GM18867 (cell line): ENCODE results near the gene MAPK13.
A peak's percentile ranks its signal among the peaks of the same experiment; 100 is the strongest.
"Not testable (repeated sequence)": the region's sequence is repeated elsewhere in the genome, so short reads cannot be mapped to it uniquely, and the experiment has no call there.

Experiments
- ATAC-seq: cut with Tn5 transposase; IDR thresholded peaks from one replicate; pipeline ENCODE4 v1.9.1; 2021; ENCODE audit warnings: mild to moderate bottlenecking, moderate library complexity; ENCODE audit not compliant: unreplicated experiment

MAPK13 gene

DNA sequence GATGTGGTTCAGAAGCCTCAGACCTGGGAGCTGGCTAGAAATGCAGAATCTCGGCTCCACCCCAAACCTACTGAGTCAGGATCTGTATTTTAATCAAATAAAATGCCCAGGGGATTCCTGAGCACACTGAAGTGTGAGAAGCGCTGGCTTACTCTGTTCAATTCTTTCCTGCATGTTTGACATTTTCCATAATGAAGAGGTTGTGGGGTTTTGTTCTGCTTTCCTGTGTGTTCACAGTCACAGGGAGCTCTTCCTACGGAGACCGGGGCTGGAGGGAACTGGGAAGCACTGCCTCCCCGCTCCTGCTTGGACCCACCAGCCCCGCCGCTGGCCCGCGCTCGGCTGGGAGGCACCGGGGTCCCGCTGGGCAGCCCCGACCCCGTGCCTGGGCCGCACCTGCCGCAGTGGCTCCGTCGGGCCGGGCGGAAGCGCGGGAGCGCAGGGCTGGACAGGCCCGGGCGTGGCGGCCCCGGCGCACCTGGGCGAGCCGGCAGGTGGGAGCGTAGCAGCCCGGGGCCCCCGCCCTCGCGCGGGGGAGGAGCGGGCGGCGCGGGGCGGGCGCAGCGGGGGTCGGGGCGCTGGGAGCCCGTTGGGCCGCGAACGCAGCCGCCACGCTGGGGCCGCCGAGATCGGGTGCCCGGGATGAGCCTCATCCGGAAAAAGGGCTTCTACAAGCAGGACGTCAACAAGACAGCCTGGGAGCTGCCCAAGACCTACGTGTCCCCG lies at the start of gene MAPK13:
TSS of gene MAPK13 (plus strand) at position 573 of the 726 bp plus-strand sequence. CDS start at position 643, 70 bp downstream.
- ATAC-seq = no peak

DNA sequence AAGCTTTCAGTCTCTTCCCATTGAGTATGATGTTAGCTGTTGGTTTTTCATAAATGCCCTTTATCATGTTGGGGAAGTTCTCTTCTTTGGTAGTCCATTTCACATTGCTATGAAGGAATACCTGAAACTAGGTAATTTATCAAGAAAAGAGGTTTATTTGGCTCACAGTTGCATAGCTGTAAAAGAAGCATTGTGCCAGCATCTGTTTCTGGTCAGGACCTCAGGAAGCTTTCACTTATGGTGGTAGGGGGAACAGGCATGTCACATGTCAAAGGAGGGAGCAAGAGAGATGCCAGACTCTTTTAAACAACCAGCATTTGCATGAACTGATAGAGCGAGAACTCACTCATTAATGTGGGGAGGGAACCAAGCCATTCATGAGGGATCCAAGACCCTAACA lies 48.0 kb upstream of the MAPK13 start:
- ATAC-seq = no peak

DNA sequence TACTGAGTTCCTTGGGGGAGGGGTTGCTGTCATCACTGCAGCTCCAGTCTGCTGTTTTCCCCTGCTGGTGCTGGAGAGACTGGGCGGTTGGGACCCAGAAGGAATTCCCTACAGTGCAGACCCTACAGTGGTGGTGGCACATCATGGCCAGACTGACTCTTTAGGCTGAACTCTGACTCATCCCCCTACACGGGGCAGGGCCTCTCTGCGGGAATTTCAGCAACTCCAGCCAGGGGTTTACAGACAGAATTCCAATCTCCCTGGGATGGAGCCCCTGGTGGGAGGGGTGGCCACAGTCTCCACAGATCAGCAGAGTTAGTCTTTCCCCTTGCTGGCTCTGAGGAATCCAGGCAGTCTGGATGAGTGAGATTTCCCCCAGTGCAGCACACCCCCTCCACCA lies 46.9 kb upstream of the MAPK13 start:
- ATAC-seq = no peak

DNA sequence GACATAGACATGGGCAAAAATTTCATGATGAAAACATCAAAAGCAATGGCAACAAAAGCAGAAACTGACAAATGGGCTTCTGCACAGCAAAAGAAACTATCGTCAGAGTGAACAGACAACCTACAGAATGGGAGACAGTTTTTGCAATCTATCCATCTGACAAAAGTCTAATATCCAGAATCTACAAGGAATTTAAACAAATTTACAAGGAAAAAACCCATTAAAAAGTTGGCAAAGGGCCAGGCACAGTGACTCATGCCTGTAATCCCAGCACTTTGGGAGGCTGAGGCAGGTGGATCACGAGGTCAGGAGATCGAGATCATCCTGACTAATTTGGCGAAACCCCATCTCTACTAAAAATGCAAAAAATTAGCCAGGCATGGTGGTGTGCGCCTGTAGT lies 42.1 kb upstream of the MAPK13 start:
- not testable (repeated sequence) for ATAC-seq

DNA sequence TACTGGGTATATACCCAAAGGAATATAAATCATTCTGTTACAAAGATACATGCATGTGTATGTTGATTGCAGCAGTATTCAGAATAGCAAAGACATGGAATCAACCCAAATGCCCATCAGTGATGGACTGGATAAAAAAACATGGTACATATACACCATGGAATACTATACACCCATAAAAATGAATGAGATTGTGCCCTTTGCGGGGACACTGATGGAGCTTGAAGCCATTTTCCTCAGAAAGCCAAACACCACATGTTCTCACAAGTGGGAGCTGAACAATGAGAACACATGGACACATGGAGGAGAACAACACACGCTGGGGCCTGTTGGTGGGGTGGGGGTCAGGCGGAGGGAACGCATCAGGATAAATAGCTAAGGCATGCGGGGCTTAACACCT lies 41.3 kb upstream of the MAPK13 start:
- ATAC-seq = no peak

GRCh38 chr6:36094238-36094637 lies 36.1 kb upstream of the MAPK13 start:
- ATAC-seq = no peak

- ATAC-seq = peak; percentile 67
Measured at GRCh38 chr6:36094753-36095496, 35.4 kb upstream of the MAPK13 start.

DNA sequence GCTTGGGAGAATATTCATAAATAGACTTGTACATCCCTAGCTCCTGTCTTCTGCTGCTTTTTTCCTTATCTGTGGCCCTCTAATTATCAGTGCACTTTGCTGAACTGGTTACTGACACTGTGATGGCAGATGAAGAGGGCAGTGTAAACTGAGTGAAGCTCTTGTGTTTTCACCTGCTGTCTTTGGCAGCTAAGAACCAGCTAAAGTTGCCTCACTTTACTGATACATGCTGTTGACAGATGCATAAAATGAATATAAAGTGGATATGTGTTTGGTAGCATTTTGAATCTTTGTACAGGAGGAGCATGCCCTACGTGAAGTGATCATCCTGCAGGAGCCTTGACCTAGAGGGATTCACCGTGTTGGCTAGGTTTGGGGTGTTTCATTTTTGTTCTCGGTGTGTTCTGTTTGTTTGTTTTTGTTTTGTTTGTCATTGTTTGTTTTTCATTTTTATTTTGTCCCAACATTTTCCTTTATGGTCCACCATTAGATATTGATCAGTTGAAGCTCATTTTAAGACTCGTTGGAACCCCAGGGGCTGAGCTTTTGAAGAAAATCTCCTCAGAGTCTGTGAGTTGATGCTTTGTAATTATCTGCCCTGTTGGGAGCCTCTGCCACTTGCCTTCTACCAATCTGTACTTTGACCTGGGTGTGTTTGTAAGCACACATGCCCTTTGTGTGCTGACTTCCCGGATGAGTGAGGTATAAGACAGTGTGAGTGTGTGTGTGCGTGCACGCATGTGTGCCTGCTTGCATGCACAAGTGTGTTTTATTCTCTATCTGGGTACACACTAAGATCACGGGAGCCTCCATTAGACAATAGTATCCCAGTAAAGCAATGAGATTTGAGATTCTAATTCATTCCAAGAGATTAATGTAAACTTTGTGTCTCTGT lies 34.6 kb upstream of the MAPK13 start:
- ATAC-seq = no peak

DNA sequence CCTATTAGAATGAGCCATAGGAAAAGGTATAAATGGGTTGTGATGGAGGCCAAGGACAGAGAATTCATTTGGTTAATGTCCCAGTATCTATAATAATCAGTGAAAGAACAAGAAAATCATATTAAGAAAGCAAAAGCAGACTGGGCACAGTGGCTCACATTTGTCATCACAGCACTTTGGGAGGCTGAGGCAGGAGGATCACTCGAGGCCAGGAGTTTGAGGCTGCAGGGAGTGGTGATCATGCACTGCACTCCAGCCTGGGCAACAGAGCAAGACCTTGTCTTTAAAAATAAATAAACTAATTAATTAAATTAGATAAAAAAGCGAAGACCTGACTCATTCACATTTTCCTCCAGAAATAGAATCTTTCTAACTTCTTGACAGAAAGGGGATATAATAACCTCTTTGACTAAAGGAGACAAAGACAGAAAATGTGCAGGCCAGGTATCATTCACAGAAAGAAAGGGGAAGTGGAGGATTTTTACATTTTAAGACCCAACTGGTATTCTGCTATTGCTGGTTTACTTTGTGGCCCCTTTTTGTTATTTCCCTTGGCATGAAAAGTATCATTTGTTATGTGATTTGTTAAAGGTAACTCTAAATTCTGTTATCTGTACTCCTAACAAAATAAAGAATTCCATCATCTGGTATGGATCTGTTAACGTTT lies 31.9 kb upstream of the MAPK13 start:
- ATAC-seq = no peak

DNA sequence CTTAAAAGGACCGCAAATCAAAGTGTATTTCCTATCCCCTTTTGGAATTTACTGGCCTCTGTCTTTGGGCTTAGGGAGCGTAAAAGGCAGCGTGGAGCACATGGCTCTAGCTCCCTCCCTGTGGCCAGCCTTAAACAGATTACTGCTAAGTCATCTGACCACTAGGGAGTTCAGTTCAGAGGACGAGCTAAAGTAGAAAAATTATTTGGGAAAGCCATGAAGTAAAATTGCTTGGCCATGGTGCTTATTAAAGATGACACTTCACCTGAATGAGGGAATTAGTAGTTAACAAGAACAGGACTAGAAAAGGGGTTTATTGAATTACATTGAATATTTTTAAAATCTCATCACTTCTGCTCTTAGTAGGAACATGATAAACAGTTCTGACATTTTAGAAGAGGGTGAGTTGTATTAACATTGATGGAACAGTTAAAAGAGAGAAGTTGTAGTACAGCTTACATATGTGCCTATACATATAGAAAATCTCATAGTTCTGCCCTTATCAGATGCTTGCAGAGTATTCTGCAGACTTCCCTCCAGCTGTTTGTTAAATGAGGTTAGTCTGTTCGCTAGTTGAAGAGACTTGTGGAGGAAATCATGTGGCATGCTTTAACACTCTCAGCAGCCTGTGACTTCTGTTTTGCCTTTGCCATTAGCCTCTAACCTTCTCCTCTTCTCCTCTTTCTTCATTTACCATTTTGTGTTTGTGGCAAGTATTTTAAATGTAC lies 31.2 kb upstream of the MAPK13 start:
- ATAC-seq = no peak

DNA sequence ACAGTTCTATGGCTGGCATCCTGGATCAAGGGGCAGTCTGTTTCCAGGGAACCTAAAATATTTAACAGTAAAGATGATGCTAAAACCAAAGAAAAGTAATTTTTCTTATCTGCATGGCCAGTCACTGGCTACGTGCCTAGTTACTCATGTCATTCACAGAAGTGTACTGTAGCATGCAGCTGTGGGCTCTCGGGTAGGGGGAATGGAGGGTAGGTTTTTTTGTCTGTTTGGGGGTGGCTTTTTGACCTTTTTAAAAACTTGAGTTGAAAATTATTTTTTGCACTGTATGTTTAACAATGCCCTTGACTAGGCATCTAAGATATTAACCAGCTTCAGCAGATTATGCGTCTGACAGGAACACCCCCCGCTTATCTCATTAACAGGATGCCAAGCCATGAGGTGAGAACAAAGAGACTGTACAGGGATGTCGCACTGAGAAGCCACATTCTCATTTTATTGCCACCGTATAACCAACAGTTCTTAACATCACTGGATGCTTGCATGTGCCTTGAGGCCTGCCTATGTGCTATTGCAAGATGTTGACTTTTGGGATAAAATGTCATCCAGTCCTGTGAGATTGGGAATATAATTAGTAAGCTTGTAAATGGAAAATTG lies 30.3 kb upstream of the MAPK13 start:
- ATAC-seq = no peak

DNA sequence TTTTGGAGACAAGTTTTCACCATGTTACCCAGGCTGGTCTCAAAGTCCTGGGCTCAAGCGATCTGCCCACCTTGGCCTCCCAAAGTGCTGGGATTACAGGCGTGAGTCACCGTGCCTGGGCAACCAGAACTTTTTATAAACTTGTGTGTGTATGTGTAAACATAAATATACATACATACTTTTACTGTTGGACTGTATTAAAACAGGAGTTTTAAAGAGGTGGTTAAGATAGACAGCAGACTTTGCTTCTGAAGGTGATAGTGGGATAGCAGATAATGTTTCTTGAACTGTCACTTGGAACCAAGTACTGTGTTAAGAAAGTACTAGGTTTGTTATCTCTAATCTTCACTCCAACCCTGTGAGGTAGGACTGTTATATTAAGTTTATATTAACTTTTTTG lies 28.6 kb upstream of the MAPK13 start:
- ATAC-seq = no peak

- ATAC-seq = no peak
Measured at GRCh38 chr6:36102853-36103252, 27.5 kb upstream of the MAPK13 start.

- no peak for ATAC-seq
Measured at GRCh38 chr6:36104836-36105235, 25.5 kb upstream of the MAPK13 start.

DNA sequence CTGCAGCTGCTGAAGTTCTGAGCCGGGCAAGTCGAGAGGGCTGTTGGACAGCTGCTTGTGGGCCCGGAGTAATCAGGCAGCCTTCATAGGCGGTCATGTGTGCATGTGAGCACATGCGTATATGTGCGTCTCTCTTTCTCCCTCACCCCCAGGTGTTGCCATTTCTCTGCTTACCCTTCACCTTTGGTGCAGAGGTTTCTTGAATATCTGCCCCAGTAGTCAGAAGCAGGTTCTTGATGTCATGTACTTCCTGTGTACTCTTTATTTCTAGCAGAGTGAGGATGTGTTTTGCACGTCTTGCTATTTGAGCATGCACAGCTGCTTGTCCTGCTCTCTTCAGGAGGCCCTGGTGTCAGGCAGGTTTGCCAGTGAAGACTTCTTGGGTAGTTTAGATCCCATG lies 21.2 kb upstream of the MAPK13 start:
- no peak for ATAC-seq

DNA sequence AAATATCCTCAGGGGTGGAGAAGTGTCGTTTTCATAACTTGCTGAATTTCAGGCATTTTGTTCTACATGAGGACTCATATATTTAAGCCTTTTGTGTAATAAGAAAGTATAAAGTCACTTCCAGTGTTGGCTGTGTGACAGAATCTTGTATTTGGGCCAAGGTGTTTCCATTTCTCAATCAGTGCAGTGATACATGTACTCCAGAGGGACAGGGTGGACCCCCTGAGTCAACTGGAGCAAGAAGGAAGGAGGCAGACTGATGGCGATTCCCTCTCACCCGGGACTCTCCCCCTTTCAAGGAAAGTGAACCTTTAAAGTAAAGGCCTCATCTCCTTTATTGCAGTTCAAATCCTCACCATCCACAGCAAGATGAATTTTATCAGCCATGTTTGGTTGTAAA lies 20.3 kb upstream of the MAPK13 start:
- no peak for ATAC-seq

GRCh38 chr6:36110863-36111262 lies 19.4 kb upstream of the MAPK13 start:
- ATAC-seq = no peak

DNA sequence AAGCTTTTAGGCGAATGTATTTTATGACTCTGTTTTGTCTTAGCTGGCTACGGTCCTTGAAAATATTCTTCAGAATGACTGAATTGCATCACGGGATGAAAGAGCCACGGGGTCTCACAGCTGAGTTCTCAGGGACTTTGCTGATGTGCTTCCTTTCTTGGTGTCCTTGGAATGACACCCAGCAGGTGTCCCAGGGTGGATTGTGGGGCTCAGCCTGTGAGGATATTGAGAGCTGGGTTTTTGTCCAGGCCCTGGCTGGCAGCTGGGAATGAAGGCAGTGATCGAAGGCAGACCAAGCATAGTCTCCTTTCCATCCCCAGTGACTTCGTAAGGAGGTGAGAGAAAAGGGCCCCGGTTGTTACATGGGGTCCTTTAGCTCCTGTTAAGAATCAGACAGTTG lies 18.8 kb upstream of the MAPK13 start:
- ATAC-seq = no peak

- ATAC-seq = no peak
Measured at GRCh38 chr6:36113049-36113448, 17.3 kb upstream of the MAPK13 start.

GRCh38 chr6:36113703-36114102 lies 16.6 kb upstream of the MAPK13 start:
- ATAC-seq = no peak
